Measurements from ENCODE around the gene ZBTB21.

Gene ZBTB21

DNA sequence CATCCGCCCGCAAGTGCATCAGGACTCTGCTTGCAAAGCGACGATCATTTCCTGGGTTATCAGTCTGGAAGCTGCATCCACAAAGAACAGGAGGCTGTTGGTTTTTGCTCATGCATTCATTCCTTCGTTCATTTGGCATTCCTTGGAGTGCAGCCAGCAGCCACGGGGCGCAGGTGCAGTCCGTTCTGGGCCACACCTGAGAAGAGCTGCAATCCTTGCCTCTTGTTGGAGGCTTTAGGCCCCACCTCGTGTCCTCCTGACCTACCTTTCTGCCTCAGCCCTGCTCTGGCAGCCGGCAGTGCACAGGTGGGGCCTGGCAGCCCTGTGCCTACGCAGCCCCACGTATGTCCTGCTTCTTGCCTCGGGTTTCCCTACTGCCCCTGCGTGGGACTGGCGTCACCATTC lies 36.7 kb downstream of the ZBTB21 start:
- TF ChIP-seq, protein P1, sequence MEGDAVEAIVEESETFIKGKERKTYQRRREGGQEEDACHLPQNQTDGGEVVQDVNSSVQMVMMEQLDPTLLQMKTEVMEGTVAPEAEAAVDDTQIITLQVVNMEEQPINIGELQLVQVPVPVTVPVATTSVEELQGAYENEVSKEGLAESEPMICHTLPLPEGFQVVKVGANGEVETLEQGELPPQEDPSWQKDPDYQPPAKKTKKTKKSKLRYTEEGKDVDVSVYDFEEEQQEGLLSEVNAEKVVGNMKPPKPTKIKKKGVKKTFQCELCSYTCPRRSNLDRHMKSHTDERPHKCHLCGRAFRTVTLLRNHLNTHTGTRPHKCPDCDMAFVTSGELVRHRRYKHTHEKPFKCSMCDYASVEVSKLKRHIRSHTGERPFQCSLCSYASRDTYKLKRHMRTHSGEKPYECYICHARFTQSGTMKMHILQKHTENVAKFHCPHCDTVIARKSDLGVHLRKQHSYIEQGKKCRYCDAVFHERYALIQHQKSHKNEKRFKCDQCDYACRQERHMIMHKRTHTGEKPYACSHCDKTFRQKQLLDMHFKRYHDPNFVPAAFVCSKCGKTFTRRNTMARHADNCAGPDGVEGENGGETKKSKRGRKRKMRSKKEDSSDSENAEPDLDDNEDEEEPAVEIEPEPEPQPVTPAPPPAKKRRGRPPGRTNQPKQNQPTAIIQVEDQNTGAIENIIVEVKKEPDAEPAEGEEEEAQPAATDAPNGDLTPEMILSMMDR (IDR thresholded peaks at IDR 0.05; ENCODE audit: control insufficient read depth, insufficient read depth, low read depth, low read length, missing control alignments): no peak
- no peak for DNase-seq (ENCODE audit: low read depth)
- no peak overlapping the region for H3K4me3 ChIP-seq (ENCODE audit: control insufficient read depth, low read depth, low read length)

DNA sequence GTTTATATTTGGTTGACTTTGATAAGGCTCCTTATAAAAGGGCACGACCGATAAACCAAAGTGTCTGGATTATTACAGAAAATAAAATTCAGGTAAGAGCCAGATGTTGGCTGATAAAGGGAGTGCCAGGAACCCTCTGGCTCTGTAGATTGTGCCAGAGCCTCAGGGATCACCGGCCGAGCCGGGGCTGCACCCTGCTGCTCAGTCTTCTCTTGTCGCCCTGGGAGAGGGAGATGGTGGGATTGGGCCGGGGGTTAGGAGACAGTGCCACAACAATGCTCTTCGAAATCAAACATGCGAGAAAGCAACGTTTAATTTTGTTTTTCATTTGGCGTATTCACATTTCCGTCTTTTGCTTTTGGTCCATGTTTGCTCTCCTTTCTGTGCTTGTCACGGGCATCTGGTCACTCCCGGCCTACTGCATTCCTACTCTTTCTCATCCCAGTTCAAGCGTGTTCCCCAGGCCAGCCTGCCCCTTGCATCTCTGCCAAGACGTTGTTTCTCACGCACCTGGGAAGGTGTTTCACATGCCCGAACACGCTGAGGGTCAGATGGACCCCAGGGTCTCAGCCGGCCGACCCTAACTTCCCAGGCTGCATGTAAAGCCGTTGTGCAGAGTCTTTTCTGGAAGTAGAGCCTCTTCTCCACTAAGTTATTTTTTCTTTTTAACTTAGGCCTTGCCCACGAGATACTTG lies 37.5 kb downstream of the ZBTB21 start:
- no peak for DNase-seq (ENCODE audit: low read depth)
- TF ChIP-seq, protein P1 (IDR thresholded peaks at IDR 0.05; ENCODE audit: control insufficient read depth, insufficient read depth, low read depth, low read length, missing control alignments): no peak
- no peak overlapping the region for H3K4me3 ChIP-seq (ENCODE audit: control insufficient read depth, low read depth, low read length)

DNA sequence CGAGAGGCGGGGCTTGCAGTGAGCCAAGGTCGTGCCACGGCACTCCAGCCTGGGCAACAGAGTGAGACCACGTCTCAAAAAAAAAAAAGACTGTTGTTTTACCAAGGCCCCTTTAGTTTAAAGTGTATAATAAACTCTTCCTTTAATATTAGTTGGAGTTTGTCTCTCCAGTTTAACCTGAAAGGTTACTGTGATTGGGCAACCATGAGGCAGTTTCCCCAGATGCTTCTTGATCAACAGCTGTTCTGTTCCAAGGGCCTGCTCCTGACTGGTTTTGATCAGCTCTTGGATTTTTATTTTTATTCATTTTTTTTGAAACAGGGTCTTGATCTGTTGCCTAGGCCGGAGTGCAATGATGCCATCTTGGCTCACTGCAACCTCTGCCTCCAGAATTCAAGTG lies 38.3 kb downstream of the ZBTB21 start:
- DNase-seq (ENCODE audit: low read depth): no peak
- TF ChIP-seq, protein P1 (IDR thresholded peaks at IDR 0.05; ENCODE audit: control insufficient read depth, insufficient read depth, low read depth, low read length, missing control alignments): no peak
- no peak overlapping the region for H3K4me3 ChIP-seq (ENCODE audit: control insufficient read depth, low read depth, low read length)

DNA sequence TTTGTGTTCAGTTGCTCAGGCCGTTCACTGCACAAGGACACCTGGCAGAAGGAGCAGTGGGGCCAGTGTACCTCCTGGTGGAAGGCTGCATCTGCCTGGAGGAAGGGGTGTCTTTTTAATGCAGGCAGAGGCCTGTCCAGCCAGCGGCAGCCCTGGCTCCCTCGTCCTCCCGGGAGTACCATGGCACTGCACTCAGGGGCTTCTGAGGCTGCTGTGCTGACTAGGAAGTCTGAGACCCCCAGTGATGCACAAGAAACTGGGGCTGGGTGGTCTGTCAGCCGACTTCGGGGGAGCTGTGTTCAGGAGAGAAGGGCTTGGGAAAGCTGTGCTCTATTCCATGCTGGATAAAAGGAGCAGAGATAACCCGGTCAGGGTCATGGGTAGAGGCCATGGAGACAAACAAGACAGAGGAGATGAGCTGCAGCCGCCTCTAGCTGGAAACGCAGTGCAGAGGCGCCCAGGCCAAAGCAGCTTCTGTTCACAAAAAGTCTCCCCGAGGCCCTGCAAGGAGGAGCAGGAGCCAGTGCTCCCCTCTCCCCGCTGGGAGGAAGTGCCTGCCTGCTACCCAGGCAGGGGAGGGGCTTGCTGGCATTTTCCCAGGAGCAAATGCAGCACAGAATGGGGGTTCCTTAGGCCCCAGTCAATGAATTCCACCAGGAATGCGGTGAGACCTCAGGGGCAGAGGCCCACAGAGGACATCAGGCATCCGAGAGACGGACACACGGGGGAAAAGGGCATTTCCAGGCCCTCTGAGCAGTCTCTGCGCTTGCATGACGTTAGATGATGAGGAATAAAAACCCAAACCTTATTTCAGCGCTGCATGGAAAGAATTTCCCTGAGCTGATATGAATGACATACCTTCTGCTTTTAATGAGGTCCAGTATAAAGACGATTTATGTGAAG lies 39.2 kb downstream of the ZBTB21 start:
- TF ChIP-seq, protein P1 (IDR thresholded peaks at IDR 0.05; ENCODE audit: control insufficient read depth, insufficient read depth, low read depth, low read length, missing control alignments): no peak
- no peak overlapping the region for H3K4me3 ChIP-seq (ENCODE audit: control insufficient read depth, low read depth, low read length)
- no peak for DNase-seq (ENCODE audit: low read depth)

DNA sequence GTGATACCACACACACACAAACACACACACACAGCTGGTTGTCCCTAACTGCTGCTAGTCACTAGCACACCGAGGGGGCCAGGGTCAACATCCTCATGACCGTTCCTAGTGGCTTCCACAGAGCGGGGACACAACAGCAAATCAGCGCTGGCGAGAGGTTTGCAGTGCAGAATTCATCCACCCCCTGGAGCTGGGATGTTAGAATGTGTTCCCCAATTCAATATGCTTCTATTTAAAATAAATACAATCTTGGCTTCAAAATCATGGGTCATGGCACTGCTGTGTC lies 40.1 kb downstream of the ZBTB21 start:
- TF ChIP-seq, protein P1 (IDR thresholded peaks at IDR 0.05; ENCODE audit: control insufficient read depth, insufficient read depth, low read depth, low read length, missing control alignments): no peak
- no peak for DNase-seq (ENCODE audit: low read depth)
- no peak overlapping the region for H3K4me3 ChIP-seq (ENCODE audit: control insufficient read depth, low read depth, low read length)

DNA sequence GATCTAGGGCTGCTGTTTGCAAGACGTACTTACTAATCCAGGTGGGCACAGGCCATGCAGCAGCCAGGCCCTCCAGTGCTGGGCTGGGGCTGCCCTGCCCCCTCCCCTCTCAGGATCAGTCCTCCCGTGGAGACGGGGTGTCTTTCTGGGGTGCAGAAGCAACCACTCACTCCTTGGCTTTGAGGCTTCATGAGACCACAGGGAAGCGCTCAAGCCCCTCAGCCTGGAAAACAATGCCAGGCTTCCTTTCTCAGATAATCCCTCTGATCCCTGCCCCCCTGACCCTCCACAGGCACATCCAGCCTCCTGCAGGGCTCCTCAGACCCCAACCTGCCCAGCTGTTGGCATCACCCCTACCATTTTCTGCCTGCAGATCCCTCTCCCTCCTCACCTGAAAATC lies 42.5 kb downstream of the ZBTB21 start:
- H3K4me3 ChIP-seq (ENCODE audit: control insufficient read depth, low read depth, low read length): no peak overlapping the region
- TF ChIP-seq, protein P1 (IDR thresholded peaks at IDR 0.05; ENCODE audit: control insufficient read depth, insufficient read depth, low read depth, low read length, missing control alignments): no peak
- no peak for DNase-seq (ENCODE audit: low read depth)

All from AG09309 (cell line).